GM21526 (cell line): ENCODE measurements around the gene ZNF672.
"Not testable (repeated sequence)": the region's sequence is repeated elsewhere in the genome, so short reads cannot be mapped to it uniquely, and the experiment has no call there.

Experiments used
- ATAC-seq: cut with Tn5 transposase; IDR thresholded peaks from one replicate; pipeline ENCODE4 v1.9.1; 2021; ENCODE audit warnings: moderate library complexity; ENCODE audit not compliant: unreplicated experiment, low FRiP score

The ZNF672 gene

DNA sequence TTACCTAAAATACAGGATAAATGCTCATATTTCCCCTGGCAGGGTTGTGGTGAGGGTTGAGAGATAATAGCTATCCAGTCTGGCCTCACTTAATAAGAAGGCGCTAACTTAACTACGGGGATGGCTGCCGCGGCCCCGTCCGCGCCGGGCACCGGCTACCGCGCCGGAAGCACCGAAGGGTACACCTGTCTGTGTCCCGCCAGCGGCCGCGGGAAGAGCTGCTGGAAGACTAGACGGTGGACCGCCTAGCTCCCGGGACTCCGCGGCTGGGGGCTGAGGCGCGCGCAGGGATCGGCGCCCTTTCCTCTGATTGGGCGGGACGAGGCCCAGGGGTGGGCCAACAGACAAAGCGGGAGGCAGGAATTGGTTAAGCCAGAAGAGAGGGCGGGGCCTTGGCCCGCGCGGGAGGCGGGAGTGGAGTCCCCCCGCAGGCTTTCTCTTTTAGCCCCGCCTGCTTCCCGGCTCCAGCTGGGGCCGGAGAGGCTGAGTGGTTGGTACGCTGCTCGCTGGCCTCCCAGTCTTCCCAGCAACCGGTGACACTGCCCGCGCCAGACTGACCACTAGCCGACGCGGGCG, at the start of gene ZNF672:
Gene ZNF672, plus strand, starts transcription at position 444 of the 576 bp plus-strand sequence. CDS start 9,051 bp downstream, outside the sequence.
- ATAC-seq = peak; percentile 83

DNA sequence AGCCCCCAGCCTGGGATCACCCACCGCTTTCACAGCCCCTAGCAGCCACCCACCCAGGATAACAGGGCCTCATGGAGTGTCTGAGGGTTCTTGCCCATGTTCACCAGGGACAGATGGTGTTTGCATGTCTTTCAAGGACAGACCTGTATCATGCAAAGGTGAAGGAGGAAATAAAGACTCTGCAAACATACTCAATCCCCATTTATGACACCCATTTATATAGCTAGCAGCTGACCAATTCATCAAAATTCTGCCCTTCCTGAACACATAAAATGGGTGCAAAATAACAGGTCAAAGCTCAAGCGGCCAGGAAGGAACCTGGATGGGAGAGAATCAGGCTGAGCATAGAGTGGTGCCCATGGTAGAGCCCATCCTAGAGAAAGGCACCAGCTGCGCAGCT, 49.7 kb upstream of the ZNF672 start:
- no peak for ATAC-seq

DNA sequence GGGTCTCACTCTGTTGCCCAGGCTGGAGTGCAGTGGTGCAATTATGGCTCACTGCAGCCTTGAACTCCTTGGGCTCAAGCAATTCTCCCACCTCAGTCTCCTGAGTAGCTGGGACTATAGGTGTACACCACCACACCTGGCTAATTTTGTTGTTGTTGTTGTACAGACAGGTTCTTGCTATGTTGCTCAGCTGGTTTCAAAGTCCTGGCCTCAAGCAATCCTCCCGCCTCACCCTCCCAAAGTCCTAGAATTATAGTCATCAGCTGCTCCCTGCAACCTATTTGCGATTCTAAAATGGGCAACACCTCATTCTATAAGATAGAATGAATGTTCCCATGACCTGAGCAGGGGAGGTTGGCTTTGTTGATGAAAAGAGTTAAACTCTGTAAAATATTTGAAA, 48.7 kb upstream of the ZNF672 start:
- not testable (repeated sequence) for ATAC-seq

DNA sequence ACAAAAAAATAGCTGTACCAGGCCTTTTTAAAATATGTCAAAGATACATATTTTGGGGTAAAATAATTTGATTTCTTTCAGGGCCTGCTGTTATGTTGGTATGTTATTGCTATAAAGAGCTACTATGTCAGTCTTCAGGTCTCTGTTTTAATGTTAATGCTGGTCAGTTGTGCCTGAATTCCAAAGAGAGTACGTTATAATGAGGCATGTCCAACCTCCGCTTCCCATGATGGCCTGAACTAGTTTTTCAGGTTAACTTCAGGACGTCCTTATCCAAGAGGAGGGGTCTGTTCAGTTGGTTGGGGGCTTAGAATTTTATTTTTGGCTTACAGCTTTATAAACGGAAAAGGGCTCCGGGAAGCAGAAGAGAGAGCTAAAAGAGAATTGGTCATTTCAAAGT, 47.6 kb upstream of the ZNF672 start:
- ATAC-seq = no peak

DNA sequence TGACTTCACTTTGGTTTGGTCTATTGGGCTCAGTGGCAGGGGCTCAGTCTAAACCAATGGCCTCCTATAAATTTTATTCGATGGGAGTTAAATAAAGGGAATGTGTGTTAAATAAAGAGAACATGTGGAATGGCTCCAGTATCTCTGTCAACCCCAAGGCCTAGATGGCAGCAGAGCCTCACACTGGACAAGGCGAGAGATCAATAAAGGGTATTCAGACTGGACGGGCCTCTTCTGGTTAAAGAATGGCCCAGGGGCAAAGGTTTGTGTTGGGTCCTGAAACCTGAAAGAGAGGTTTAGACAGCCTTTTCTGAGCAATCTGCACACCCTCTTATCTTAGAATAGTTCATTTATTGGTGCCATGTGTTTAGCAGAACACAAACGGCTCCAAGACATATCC, 47.0 kb upstream of the ZNF672 start:
- ATAC-seq = no peak

DNA sequence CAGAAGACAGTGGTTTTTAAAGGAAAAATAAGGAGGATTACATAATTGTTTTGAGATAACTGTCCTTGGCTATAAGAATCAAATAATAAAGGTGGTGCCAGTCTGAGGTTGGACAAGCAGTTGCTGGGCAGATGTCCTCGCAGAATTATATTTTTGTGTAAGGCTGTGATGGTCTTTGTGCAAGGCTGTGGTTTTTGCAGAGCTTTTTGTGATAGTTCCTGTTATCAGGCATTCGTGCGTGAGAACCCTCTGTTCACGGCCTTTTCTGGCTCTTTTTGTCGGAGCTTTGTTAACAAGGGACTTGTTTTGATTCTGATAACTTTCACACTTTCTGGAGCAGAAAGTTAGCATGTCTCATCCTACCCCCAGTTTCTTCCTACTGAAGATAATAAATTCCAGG, 45.7 kb upstream of the ZNF672 start:
- ATAC-seq = peak; percentile 39

DNA sequence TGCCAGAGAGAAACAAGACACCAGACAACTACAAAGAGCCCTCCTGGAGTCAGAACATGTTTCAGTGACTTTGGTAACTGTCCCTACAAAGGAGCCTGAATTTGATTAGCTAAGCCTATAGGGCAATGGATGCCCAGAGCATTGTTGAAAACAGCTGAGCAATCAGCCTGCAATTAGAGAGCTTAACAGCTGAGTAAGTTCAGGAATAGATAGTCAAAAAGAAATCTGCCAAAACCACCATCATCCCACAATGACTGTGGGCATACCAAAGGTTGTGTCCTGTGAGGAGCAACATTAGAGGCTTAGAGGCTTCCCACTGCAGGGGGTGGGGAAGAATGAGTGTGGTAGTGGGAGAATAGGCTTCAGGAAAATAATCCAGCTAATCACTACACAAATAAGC, 44.4 kb upstream of the ZNF672 start:
- ATAC-seq = peak; percentile 80

DNA sequence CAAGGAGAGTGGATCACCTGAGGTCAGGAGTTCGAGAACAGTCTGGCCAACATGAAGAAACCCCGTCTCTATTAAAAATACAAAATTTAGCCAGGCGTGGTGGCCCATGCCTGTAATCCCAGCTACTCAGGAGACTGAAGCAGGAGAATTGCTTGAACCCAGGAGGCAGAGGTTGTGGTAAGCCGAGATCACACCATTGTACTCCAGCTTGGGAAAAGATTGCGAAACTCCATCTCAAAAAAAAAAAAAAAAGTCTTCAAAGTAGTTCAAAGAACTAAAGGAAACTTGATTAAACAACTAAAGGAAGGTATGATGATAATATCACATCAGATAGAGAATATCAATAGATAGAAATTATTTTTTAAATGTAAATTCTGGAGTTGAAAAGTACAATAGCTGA, 43.4 kb upstream of the ZNF672 start:
- ATAC-seq = not testable (repeated sequence)

DNA sequence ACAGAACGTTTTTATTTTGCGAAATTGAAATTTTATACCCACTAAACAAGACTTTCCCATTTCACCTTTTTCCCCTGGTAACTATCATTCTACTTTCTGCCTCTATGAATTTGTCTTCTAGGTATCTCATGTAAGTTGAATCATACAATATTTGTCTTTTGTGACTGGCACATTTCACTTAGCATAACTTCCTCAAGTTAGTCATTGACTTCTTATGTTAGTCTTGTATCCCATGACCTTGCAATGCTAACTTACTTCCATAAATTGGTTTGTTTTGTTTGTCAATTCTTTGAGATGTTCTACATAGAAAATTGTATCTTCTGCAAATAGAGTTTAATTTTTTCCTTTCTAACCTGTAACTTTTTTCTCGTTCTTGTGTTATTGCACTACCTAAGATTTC, 39.2 kb upstream of the ZNF672 start:
- ATAC-seq = no peak

DNA sequence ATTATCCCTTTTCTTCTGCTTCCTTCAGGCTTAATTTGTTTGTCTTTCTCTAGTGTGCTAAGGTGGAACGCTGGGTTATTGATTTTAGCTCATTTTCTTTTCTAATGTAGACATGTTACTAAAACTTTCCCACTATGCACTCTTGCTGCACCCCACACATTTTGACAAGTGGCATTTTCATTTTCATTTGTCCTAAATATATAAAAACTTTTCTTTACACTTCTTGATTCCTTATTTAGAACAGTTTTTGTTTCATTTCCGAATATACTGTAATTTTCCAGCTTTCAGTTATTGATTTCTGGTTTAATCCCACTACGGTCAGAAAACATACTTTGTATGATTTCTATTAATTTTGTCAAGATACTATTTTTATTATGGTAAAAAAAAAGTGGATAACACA, 37.6 kb upstream of the ZNF672 start:
- no peak for ATAC-seq

DNA sequence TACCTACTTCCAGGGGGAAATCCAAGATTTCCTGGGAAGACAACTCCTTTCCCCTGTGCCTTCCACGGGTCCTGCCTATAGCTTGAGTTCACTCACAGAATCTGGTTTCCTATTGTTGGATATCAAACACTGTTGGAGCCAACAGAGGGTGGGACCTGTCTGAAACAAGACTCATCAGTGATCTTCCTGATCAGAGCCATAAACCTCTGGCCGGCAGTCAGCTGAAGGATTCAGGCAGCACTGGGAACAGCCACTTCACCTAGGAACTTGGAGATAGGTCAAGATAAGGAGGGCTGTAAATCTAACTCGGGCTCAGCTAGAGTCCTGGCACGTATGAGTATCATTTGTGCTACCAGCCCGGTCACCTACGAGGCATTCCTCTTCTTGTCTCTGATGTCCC, 35.6 kb upstream of the ZNF672 start:
- ATAC-seq = no peak

DNA sequence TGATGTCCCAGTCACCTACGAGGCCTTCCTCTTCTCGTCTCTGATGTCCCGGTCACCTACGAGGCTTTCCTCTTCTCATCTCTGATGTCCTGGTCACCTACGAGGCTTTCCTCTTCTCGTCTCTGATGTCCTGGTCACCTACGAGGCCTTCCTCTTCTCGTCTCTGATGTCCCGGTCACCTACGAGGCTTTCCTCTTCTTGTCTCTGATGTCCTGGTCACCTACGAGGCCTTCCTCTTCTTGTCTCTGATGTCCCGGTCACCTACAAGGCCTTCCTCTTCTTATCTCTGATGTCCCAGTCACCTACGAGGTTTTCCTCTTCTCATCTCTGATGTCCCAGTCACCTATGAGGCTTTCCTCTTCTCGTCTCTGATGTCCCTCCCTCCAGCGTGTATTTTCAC, 34.5 kb upstream of the ZNF672 start:
- not testable (repeated sequence) for ATAC-seq

DNA sequence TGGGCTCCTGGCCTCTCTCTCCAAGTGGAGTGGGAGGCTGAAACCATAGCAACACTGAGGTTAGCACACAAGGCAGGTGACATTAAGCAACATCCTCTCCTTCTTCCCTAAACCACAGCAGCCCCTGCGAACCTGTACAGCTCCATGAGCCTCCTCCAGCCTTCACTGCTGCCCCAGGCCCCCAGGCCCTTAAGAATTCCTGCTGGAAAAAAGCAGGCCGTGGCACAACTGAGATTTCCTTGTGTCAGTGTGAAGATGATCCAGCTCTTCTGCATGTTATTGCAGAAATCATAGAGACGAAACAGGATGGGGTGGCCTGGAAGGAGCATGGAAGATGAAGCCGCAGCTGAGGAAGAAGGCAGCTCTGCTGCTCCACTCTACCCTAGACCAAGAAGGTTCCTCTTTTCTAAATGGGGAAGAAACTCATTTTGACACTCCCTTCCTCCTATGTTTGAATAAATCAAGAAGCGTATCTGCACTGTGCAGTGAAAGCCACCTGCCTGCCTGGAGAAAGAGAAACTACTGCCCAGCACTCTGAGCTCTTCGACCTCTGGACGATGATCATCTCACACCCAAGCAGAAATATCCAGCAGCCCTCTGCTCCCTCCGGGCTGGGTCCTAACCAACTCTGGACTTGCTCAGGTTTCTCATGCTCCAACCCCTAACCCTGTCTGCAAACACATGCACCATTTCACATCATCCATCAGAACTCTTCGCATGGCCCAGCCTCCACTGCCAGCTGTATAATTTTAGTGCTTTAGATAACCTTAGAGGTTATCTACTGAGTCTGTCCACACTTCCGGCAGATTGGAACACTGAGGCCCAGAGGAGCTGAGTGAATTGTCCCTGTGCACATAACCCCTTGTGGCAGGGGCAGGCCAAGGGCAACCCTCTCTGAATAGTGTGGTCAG, 33.0 kb upstream of the ZNF672 start:
- ATAC-seq = peak; percentile 92

DNA sequence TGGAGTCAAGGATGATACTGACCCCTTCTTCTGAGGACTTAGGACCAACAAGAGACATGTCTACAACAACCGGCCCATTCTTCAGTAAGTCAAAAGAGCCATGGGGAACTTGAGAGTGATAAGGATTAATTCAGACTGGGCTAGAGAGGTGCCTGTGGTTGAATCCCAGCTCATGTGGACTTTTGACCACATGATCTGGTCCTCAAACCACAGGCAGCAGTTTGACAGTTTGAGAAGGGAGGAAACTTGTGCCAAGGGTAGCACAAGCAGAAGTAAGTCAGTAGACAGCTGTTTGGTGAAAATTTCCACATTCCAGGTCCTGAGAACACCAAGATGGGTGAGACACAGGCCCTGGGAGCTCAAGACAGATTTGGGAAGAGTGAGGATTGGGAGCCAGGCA, 32.1 kb upstream of the ZNF672 start:
- no peak for ATAC-seq

DNA sequence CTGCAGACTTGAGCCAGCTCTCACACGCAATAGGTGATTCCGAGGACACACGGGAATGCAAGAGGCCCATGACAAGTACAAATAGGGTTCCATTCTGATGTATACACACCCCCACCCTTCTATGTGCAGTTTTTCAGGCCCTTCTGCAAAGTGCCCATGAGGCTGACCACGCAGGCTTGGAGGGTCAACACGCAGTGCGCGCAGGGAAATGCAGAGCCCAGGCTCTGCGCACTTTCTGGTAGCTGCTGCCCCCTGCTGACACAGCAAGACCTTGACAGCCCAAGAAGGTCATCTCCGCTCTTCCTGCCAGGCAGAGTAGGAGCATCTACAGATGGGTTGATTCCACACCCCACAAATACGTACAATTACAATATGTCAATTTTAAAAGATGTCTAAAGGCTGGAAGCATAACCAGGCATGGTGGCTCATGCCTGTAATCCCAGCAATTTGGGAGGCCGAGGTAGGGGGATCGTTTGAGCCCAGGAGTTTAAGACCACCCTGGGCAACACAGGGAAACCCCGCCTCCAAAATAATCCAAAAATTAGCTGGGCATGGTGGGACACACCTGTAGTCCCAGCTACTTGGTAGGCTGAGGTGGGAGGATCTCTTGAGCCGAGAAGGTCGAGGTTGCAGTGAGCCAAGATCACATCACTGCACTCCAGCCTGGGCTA, 30.8 kb upstream of the ZNF672 start:
- ATAC-seq = peak; percentile 55

DNA sequence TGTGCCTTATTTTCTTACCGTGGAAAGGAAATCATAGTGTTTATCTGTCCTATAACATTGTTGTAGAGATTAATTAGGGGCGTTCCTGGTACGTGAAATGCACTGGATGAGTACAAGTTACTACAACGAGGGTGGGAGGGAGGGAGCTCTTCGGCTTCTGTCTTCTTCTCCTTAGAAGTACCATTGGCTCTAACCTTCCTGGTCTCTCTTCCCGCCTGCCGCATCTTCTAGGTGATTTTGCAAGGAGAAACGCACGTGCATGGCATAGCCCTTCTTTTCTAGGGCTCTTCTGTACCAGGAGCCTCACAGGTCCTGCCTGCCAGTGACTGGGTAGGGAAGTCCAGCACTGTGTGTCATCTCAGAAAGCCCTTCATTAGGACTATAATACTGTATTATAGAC, 29.1 kb upstream of the ZNF672 start:
- no peak for ATAC-seq

DNA sequence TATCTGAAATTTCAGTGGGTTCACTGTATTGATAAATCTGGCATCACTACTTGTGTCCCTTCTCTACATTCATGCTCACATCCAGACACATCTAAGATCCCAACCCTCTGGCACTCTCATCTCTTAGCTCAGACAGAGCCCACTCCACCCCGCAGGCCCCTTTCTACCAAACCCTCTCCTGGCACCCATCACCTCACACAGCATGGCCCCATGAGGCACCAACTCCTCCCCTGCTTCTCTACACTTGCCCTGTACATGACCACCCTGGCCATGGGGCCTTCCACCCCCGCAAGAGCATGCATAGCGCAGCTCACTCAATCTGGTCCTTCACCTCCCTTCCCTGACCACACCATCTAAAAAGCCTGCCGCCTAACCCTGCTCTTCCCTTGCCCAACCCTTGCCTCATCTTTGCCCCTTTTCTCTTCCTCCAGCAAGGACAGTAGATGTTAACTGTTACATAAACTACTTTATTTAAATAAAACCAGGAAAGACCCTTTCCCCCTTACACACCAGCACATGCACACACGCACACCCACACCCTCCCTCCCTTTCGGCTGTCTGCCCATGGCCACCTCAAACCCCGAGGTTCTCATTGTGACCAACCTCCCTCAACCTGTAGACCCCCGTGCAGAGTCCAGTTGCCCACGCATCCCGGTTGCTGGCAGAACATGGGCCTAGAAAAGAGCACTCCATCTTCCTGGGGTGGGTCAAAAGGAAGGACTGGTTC, 27.9 kb upstream of the ZNF672 start:
- no peak for ATAC-seq

DNA sequence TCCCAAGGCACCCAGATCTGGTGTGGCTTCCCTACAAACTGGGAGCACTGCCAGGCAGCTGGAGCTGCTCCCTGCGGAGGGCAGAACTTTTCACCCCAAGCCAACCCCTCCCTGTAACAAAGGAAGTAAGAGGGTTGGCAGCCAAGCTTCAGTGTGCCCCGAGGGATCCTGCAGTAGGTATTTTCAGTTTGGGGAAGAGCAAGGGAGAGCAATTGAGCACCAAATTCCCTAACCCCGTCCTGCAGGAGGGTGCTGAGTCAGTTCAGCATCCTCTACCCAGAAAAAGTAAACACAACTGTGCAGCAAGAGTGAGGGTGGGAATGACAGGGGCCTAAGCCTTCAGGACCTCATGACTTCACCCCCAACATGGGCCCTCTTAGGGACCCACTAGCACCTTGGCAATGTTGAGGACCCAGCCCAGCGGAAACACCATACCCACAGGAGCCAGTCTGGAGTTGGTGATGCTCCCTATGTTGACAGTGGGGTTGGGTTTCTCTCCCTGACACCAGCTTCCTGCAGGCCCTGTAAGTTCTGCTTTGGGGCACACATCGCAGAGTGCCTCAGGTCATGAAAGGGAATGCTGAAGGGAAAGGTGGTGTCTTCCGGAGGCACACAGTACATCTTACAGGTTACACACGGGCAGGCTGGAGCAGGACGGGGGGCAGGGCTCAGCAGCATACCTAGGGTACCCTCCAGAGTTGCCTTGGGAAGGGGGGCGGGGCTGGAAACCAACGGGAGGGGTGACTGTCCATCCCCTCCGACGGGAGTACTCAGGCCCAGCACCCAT, 27.1 kb upstream of the ZNF672 start:
- ATAC-seq = no peak

DNA sequence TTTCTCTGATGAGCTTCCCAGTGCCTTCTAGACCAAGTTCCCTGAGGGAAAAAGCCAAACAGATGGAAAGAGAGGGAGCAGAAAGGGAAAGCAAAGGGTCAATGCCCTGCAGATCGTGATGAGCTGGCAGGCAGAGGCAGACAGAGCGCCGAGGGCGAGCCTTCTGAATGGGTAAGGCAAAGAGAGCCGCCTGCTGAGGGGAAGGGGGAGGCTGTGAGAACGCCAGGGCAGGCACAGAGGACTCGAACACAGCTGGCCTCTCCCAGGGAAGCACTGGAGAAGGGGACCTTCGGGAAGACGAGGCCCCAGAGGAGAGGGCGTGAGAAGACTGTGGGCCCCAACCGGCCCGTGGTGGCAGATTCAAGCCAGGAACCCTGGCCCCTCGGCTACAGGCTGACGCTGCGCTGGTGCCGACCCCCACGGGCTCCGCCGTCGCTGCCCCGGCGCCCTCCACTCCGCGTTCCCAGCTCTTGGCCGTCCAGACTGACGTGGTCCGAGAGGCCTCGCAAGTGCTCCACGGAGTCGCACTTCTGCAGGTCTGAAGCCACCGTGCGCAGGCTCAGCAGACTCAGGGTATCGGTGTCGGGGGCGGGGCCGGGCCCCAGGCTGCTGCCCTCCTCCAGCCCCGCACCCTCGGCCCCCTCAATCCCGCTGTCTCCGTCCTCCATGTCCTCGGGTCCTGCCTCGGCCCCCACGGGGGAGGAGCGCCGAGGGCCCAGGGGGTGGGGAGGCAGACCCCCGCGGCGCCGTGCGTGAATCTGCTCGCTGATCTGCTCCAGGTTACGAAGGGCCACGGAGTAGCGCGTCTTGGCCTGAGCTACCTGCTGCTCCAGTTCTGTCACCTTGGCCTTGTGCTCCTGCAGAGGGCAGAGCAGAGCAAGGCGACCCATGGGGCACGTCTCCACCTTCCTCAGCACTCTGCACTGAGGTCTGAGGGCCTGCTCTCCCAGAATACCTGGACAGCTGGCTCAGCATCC, 26.2 kb upstream of the ZNF672 start:
- ATAC-seq = no peak
